GM12892 (cell line): ENCODE measurements around the gene MKS1. TPM values are rescaled to one million over a fixed set of nuclear protein-coding genes. Genes with fewer than 3 reads are reported as not detected.

Source experiments
- DNase-seq: peaks from one replicate; pipeline ENCODE4 v3.0.0; 2011; ENCODE audit not compliant: insufficient read length
- FAIRE-seq: peaks from 2 replicates; lab custom pipeline; 2011; peaks lifted over from hg19 to GRCh38; lab: Jason Lieb, UNC
- POLR2A ChIP-seq: IDR thresholded peaks from 2 replicates; pipeline ENCODE4 v1.6.1; 2011; ENCODE audit warnings: low read depth, low read length, control low read depth
- POLR2AphosphoS5 ChIP-seq: IDR thresholded peaks from 2 replicates; pipeline ENCODE4 v1.6.1; 2011; ENCODE audit warnings: low read depth, low read length, control low read depth
- TAF1 ChIP-seq: IDR thresholded peaks from 2 replicates; pipeline ENCODE4 v1.6.1; 2011; ENCODE audit warnings: low read depth, mild to moderate bottlenecking, control low read depth, low read length, borderline replicate concordance
- polyA plus RNA-seq: library from polyadenylated mRNA; unstranded; fragments of >200 nt; gene quantifications from one replicate; pipeline ENCODE4 v1.2.1, GENCODE V29; 2012; ENCODE audit warnings: missing spikeins, inconsistent platforms; ENCODE audit not compliant: missing spikeins

MKS1 gene
- 14.4 TPM for polyA plus RNA-seq

DNA sequence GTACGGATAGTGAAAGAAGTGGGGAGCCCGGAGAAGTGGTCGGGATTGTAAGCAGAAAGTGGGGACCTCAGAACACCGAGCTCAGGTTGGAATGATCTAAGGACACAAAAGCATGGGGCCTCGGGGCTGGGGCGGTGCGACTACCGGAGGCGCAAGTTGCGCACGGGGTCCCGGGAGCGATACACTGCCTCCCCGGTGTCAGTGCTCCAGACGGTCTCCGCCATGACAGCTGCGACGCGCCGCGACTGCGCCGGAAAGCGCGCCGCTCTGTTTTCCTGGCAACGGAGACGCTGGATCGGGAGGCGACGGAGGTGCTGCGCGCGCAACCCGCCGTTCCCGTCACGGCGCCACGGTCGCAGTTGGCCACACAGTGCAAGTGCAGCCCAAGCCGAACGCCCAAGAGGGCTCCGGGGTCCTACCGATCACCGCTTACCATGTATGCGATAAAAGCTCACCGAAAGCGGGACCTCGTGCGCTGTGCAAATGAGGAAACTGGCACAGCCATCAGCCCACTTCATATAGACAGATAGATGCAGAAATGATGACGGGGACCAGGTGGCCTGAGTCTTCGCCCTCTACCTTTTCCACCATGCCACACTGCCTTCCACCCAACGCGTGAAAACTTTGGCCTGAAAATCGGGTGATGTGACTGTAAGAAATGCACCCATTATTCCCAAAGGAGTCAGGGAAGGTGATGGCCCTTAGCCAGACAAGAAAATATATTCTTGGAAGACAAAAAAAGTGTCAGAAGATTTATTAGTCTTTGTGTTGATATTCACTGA lies at the start of gene MKS1:
TSS of gene MKS1 (minus strand) at position 249 of the 782 bp plus-strand sequence. CDS start at position 224, 25 bp downstream.
- DNase-seq: peak; percentile 97
- TF ChIP-seq TAF1 (peak; percentile 81), POLR2A (peak; percentile 85), POLR2AphosphoS5 (peak; percentile 74)
- FAIRE-seq: peak; percentile 99

DNA sequence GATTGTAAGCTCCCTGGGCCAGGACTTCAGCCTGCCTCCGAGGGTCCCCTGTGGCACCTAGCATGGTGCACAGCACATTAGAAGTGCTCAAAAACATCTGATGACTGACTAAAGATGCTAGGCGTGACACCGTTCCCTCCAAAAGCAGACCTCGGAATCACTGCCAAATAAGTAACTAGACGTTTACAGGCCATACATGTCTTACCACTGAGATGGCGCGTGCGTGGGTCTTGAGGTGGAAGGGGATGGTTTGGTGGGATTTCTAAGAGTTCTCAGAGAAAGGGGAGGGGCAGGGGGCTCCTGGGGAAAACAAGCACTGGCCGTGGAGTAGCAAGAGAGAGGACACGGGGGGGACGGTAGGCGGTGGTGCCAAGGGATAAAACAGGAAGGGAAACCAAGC lies 49.3 kb upstream of the MKS1 start:
- DNase-seq (no peak), FAIRE-seq (no peak)
- TF ChIP-seq POLR2AphosphoS5: no peak
- no peak for TF ChIP-seq POLR2A
- no peak for TF ChIP-seq TAF1

DNA sequence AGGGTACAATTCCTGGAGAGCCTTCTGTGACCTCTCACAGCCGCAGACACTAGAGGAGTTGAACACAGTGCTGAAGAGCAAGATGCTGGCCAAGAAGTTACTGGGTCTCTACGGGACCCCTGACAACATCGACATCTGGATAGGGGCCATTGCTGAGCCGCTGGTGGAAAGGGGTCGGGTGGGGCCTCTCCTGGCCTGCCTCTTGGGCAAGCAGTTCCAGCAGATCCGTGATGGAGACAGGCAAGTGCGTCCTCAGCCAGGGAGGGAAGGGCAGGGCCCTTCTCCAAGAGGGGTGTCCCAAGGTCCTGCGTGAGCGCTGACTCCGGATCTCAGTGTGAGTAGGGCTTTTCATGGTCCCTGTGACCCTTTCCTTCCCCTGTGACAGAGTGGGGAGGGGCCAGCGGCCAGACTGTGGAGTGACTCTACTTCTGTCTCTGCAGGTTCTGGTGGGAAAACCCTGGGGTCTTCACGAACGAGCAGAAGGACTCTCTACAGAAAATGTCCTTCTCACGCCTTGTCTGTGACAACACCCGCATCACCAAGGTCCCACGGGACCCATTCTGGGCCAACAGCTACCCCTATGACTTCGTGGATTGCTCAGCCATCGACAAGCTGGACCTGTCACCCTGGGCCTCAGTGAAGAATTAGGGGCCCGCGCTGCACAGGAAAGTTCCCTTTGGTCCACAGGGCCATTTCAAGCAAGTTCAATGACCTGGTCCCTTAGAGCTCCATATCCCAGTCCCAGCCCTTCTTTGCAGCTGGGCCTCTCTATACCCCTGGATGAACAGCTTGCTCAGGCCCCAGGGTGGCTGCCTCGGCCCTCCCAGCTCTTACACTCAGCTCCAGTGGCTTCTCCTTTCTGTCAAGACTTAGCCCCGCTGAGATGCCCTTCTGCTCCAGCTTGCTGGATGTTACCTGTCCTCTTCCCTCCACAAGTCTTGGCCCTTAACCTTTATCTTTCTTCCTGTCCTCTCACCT lies 48.6 kb upstream of the MKS1 start:
- FAIRE-seq (no peak), DNase-seq (no peak)
- TF ChIP-seq POLR2A (no peak), TAF1 (no peak), POLR2AphosphoS5 (no peak)

DNA sequence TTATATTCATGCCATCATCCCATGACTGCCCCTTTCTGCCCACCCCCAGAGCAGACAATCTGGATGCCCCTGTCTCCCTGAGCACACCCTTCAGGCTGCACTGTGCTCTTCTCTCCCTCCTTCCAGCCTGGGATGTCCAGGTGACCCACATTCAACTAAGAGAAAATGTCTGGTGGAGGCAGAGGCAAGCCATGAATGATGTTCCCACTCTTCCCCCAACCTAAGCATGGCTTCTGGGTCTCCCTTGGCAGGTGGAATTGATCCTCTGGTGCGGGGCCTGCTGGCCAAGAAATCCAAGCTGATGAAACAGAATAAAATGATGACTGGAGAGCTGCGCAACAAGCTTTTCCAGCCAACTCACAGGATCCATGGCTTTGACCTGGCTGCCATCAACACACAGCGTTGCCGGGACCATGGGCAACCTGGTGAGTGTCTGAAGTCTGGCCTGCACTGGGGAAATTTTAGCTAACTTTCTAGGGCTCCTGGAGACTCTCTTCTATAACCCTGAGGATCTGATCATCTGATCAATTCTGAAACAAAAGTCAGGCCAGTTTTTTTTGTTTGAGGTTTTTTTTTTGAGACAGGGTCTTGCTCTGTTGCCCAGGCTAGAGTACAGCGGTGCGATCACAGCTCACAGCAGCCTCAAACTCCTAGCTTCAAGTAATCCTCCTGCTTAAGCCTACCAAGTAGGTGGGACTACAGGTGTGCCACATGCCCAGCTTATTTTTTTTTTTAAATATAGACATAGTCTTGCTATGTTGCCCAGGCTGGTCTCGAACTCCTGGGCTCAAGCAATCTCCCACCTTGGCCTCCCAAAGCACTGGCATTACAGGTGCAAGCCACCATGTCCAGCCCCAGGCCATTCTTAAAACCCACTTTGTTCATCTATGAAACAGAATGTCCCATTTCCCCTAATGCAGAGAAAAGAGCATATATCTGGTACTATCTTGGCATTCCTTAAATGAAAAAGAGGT lies 47.1 kb upstream of the MKS1 start:
- TF ChIP-seq POLR2AphosphoS5: no peak
- no peak for TF ChIP-seq POLR2A
- TF ChIP-seq TAF1: no peak
- DNase-seq: no peak
- no peak for FAIRE-seq

DNA sequence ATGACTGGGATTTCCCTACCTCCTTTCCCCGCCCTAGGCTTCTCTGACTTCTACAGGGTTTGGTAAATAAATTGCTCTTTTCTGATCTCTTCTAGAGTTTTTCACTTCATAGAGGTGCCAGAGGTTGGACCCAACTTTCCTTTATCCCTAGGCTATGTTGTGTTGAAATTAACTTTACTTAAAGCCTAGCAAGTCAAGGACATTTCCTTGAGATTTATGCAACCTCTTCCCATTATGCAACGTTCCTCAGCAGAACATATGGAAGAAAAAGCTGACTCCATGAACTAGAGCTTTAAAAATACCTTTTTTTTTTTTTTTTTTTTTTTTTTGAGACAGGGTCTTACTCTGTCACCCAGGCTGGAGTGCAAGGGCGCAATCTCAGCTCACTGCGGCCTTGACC lies 46.2 kb upstream of the MKS1 start:
- no peak for FAIRE-seq
- no peak for TF ChIP-seq POLR2AphosphoS5
- DNase-seq: no peak

DNA sequence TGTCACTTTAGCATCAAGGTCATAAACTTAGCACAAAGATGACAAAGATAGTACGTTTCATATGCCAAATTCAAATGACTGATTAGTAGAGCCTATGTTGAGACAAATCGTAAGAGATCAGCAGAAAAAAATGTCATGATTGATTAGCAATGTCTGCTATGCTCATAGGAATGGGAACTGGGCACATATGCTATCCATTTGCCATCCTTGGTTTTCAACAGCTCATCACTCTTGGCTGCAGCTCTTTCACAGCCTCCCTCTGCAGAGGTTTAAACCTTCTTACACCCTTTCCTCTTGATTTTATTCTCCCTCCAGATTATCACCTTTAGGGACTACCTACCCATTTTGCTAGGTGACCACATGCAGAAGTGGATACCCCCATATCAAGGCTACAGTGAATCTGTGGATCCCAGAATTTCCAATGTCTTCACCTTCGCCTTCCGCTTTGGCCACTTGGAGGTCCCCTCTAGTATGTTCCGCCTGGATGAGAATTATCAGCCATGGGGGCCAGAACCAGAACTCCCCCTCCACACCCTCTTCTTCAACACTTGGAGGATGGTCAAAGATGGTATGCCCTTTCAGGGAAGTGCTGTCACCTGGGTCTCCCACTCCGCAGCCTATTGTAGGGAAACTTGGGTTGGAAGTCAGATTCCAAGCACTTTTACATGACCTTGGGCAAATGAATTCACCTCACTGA lies 45.5 kb upstream of the MKS1 start:
- no peak for FAIRE-seq
- no peak for DNase-seq
- TF ChIP-seq POLR2A (no peak), POLR2AphosphoS5 (no peak), TAF1 (no peak)

DNA sequence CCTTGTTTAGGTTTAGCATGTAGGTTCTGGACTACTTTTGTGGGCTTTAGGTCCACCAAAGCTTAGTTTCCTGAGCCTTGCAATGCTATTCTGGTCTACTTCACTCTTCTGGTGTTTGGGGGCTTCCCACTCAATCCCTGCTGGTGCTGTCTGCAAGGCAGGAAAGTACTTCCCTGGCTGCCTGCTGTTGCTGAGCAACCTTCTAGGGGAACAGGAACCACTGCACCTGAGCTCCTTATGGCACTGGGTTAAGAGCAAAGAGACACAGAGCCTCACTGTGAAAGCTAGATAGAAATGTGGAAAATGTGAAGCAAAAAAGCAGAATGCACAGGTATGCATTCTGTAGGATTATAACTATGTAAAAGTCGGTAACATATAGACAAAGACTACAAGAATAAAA lies 44.7 kb upstream of the MKS1 start:
- TF ChIP-seq TAF1 (no peak), POLR2AphosphoS5 (no peak), POLR2A (no peak)
- FAIRE-seq (no peak), DNase-seq (no peak)

DNA sequence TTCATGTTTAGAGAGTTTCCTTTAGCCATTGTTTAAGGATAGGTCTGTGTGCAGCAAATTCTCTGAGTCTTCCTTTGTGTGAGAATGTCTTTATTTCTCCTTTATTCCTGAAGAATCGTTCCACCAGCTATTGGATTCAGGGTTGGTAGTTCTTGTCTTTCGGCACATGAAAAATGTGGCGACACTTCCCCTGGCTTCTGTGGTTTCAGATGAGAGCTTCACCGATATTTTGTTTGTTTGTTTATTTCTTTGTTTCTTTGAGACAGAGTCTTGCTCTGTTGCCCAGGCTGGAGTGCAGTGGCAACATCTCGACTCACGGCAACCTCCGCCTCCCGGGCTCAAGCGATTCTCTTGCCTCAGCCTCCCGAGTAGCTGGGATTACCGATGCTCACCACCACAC lies 43.1 kb upstream of the MKS1 start:
- FAIRE-seq (no peak), DNase-seq (no peak)
- TF ChIP-seq TAF1 (no peak), POLR2A (no peak)

DNA sequence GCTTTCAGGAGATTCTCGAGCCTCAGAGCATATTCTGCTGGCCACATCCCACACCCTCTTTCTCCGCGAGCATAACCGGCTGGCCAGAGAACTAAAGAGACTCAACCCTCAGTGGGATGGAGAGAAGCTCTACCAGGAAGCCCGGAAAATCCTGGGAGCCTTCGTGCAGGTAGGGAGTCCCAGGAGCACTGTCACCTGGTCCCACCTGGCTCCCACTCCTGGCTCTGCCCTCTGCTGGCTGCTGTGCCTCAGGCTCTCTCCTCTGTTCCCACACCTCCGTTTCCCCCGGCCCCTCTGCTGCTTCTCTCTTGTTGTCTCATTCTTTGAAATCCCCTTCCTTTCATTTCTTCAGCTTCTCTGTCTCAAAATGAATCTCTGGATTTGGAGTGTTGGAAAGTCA lies 35.7 kb upstream of the MKS1 start:
- no peak for DNase-seq
- FAIRE-seq: no peak
- TF ChIP-seq TAF1 (no peak), POLR2A (no peak), POLR2AphosphoS5 (no peak)

DNA sequence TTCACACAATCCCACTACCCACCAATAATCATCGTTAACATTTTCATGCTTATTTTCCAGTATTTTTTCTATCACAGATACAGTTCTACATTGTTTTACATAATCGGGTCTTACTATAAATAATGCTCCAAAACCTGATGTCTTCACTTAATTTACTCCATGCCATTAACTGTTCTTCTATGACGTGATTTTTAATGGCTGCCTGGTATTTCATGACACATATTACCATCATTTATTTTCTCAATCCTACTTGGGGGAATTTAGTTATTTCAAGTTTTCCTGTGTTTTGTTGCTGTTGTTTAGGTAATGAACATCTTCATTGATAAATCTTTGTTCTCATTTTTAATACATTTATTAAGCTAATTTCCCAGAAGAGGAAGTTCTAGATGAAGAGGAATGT lies 34.0 kb upstream of the MKS1 start:
- TF ChIP-seq POLR2A (no peak), POLR2AphosphoS5 (no peak), TAF1 (no peak)
- FAIRE-seq: no peak
- no peak for DNase-seq

DNA sequence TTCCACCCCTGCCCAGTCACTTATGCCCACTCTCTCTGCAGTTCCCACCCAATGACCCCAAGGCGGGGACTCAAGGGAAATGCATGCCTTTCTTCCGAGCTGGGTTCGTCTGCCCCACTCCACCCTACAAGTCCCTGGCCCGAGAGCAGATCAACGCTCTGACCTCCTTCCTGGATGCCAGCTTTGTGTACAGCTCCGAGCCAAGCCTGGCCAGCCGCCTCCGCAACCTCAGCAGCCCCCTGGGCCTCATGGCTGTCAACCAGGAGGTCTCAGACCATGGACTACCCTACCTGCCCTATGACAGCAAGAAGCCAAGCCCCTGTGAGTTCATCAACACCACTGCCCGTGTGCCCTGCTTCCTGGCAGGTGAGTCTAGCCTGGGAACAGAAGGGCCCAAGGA lies 33.1 kb upstream of the MKS1 start:
- DNase-seq: no peak
- no peak for TF ChIP-seq POLR2AphosphoS5
- TF ChIP-seq TAF1: no peak
- TF ChIP-seq POLR2A: no peak
- FAIRE-seq: no peak
